Calu3 (cell line): ENCODE results near the gene DNAJC22. TPM values are rescaled to one million over a fixed set of nuclear protein-coding genes. Genes with fewer than 3 reads are reported as not detected.

Experiments
- BruUV-seq: library from RNA; stranded (reverse); fragments of 400-500 nt; replicated peaks from 2 replicates; lab custom pipeline; 2021; lab: Mats Ljungman, UMichigan
- CTCF ChIA-PET: fragments of 300-600 bp; sonication (Branson Sonifier 250); formaldehyde crosslinking; loops from one replicate; lab custom pipeline; 2022; ENCODE audit warnings: antibody characterized with exemption; lab: Charles Lee
- DNase-seq: peaks from one replicate; pipeline ENCODE4 v3.0.0; 2022
- H3K27ac Mint-ChIP-seq: one replicate; pipeline ENCODE4 v1.8.0; 2022; ENCODE audit warnings: mixed read lengths; ENCODE audit not compliant: unreplicated experiment
- H3K27me3 Mint-ChIP-seq: one replicate; pipeline ENCODE4 v1.8.0; 2022; ENCODE audit warnings: mixed read lengths; ENCODE audit not compliant: unreplicated experiment
- H3K36me3 Mint-ChIP-seq: one replicate; pipeline ENCODE4 v1.8.0; 2022; ENCODE audit warnings: mild to moderate bottlenecking, moderate library complexity, mixed read lengths; ENCODE audit not compliant: insufficient read depth, unreplicated experiment
- H3K4me1 Mint-ChIP-seq: one replicate; pipeline ENCODE4 v1.8.0; 2022; ENCODE audit warnings: mild to moderate bottlenecking, low read depth, mixed read lengths; ENCODE audit not compliant: unreplicated experiment
- H3K4me3 Mint-ChIP-seq: one replicate; pipeline ENCODE4 v1.8.0; 2022; ENCODE audit warnings: mild to moderate bottlenecking, low read depth, moderate library complexity, mixed read lengths; ENCODE audit not compliant: unreplicated experiment
- H3K9me3 Mint-ChIP-seq: one replicate; pipeline ENCODE4 v1.8.0; 2022; ENCODE audit warnings: low read depth, mixed read lengths; ENCODE audit not compliant: unreplicated experiment
- CTCF ChIP-seq: fragments of 200-600 bp; IDR thresholded peaks from one replicate; pipeline ENCODE4 v1.8.0; 2022; ENCODE audit warnings: antibody characterized with exemption; ENCODE audit not compliant: unreplicated experiment
- intact Hi-C: fragments of 100-400 bp; cut with micrococcal nuclease; formaldehyde crosslinking; loops from one replicate; pipeline ENCODE4 v1.10.0; 2022; ENCODE audit not compliant: unreplicated experiment
- total RNA-seq: library from RNA; stranded (reverse); gene quantifications from 2 replicates; pipeline ENCODE4 v1.2.3, GENCODE V29; 2022

Gene DNAJC22
- total RNA-seq, 1 experiment from 2014 or later: 9.6 TPM

- H3K36me3 Mint-ChIP-seq: peaks cover 20% of the 10 kb centered on the region
- CTCF ChIA-PET: interaction anchor here (0.6 to 2.0 kb wide), 16 partner anchors 11 to 233 kb away, joined by 3 to 17 read pairs (median 6); partner anchors contain the start of genes C1QL4, SPATS2 and TROAP
- intact Hi-C loops: no loop called here
- peaks cover 24% of the 10 kb centered on the region for H3K4me1 Mint-ChIP-seq
- peak overlapping the region; percentile 69 for H3K27ac Mint-ChIP-seq
- H3K9me3 Mint-ChIP-seq: no peaks in the 10 kb centered on the region
- H3K27me3 Mint-ChIP-seq: peaks cover 43% of the 10 kb centered on the region
- BruUV-seq: no TSS peak
- peak overlapping the region; percentile 72 for H3K4me3 Mint-ChIP-seq
- peak; percentile 86 for TF ChIP-seq CTCF
- peak; percentile 89 for DNase-seq
These were observed 864 bp downstream of the DNAJC22 start for GRCh38 chr12:49347311-49348193.

DNA sequence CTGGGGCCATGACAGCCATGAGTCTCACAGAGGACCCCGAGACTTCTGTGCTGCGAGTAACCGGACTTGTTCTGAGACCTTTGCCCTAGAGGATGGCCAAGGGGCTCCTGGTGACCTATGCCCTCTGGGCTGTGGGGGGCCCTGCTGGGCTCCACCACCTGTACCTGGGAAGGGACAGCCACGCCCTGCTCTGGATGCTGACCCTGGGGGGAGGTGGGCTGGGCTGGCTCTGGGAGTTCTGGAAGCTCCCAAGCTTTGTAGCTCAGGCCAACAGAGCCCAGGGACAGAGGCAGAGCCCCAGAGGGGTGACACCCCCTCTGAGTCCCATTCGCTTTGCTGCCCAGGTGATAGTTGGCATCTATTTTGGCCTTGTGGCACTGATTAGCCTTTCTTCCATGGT lies 2.1 kb downstream of the DNAJC22 start:
- no peak overlapping the region for H3K27ac Mint-ChIP-seq
- H3K4me3 Mint-ChIP-seq: peak overlapping the region; percentile 72

DNA sequence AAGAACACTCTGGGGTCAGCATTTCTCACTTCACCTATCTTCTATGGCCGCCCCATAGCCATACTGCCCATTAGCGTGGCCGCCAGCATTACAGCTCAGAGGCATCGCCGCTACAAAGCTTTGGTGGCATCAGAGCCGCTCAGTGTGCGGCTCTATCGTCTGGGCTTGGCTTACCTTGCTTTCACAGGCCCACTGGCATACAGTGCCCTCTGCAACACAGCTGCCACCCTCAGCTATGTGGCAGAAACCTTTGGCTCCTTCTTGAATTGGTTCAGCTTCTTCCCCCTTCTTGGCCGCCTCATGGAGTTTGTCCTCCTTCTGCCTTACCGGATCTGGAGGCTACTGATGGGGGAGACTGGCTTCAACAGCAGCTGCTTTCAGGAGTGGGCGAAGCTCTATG lies 2.6 kb downstream of the DNAJC22 start:
- CTCF ChIA-PET: no interaction called here
- Mint-ChIP-seq H3K27me3 (peaks cover 26% of the 10 kb centered on the region), H3K4me3 (no peak overlapping the region), H3K4me1 (peaks cover 16% of the 10 kb centered on the region), H3K36me3 (peaks cover 20% of the 10 kb centered on the region), H3K9me3 (no peaks in the 10 kb centered on the region), H3K27ac (no peak overlapping the region)
- DNase-seq: no peak
- intact Hi-C loops: no loop called here
- no TSS peak for BruUV-seq
- TF ChIP-seq CTCF: no peak

More for the DNA sequence above, 2.1 kb downstream of the DNAJC22 start:
- peaks cover 31% of the 10 kb centered on the region for H3K27me3 Mint-ChIP-seq
- BruUV-seq: no TSS peak
- H3K4me1 Mint-ChIP-seq: peaks cover 16% of the 10 kb centered on the region
- H3K9me3 Mint-ChIP-seq: no peaks in the 10 kb centered on the region
- intact Hi-C loops: no loop called here
- peaks cover 20% of the 10 kb centered on the region for H3K36me3 Mint-ChIP-seq
- no peak for TF ChIP-seq CTCF
- DNase-seq: no peak
- CTCF ChIA-PET: no interaction called here

DNA sequence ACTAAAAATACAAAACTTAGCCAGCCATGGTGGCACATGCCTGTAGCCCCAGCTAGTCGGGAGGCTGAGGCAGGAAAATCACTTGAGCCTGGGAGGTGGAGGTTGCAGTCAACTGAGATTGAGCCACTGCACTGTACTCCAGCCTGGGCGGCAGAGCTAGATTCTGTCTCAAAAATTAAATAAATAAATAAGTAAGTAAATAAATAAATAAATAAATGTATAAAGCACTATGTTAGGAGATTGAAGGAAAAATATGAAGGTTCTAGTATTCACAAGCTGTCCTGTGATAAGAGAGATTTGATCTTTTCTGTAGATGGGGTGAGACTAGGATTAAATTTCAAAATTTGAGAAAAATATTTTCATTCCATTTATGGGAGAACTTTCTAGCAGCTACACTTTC lies 5.7 kb downstream of the DNAJC22 start:
- H3K27ac Mint-ChIP-seq: no peak overlapping the region
- no peak for DNase-seq
- H3K9me3 Mint-ChIP-seq: no peaks in the 10 kb centered on the region
- no TSS peak for BruUV-seq
- peaks cover under 1% of the 10 kb centered on the region for H3K27me3 Mint-ChIP-seq
- intact Hi-C loops: no loop called here
- H3K4me1 Mint-ChIP-seq: peaks cover 9% of the 10 kb centered on the region
- peaks cover 8% of the 10 kb centered on the region for H3K36me3 Mint-ChIP-seq
- CTCF ChIA-PET: no interaction called here
- H3K4me3 Mint-ChIP-seq: no peak overlapping the region
- no peak for TF ChIP-seq CTCF
